Stimulated activated CD8-positive, alpha-beta memory T cell treated with anti-CD3 and anti-CD28 coated beads, Interleukin-2, amount 100 ng/mL, for 48 hours (primary cell): ENCODE measurements around the gene KCNN4.
"Not testable (repeated sequence)": the region's sequence is repeated elsewhere in the genome, so short reads cannot be mapped to it uniquely, and the experiment has no call there.

ENCODE experiments used
- DNase-seq, 2 donors: peaks; one replicate each; pipeline ENCODE4 v3.0.0-alpha.2; 2020; ENCODE audit warnings: low read depth in 2 of 2

Gene KCNN4

DNA sequence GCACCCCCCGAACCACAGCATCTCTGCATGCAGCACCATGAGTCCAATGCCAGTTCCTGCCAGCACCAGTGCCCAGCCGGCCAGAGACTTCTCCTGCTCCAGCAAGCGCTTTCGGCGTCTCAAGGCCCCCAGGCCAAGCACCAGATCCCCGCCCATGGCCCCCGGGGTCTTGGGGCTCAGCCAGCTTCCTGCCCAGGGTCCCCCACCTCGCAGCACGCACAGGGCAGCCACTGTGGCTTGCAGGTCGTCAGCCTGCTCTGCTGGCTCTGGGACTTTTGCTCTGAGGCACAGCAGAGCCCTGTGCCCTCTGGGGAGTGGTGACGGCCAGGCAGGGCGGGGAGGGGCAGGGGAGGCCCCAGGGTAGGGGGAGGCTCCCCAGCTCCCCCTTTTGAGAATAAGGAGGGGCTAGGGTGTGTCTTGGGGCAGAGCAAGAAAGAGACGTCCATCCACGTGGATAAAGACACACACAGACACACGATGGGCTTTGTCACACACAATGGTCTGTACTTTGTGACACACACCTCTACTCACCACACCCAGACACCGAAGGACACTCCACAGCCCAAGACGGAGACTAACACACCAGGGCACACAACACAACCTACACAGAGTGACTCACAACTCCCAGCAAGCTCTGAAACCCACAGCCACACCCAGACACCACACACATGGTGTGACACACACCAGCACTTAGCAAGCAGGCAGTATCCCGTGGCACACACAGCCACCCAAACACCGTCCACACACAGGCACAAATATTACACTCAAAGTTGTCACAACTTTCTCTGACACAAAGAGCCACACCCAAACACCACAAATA, at the start of gene KCNN4:
KCNN4 (minus strand) TSS at position 268 of the 820 bp plus-strand sequence; CDS start at position 156, 112 bp downstream.
- DNase-seq = peak; percentile 55 to 66

DNA sequence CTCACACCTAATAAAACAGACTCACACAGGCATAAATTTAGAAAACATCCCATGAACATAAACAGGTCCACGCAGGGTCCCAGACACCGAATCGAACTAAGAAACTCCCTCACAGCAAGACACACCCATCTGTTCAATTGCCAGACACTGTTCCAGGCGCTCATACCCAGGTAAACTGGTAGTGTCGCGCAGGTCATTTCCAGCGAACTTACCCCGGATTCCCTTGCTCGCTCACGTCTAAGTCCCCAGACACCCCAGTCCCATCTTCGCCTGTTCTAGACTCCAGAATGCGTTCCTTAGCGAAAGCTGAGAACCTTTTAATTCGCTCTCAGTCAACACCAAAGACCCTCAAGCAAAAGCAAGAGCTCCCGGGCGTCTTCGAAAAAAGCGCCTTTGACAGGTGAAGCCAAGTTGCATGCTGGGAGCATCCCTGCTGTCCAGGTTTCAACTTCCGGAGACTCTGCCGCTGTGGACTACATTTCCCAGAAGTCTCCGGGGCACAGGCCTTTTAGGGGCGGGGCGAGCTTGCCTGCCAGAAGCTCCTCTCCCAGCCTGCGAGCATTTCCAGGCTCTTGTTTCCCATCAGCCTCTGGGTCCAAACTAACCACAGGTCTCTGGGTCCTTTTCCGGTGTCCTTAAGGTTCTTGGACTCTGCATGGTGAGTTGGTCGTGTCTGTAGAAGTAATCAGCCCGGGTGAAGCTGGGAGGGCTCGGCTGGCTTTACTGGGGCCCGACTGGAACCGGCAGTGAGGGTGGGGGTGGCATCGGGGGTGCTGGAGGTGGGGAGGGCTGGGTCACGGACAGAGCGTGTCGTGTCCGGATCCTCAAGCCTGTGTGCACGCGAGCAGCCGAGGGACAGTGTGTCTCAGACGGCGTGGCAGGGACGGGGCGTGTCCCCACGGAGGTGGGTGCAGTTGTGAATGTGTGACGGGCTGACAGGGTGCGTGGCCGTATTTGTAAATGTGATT, 46.3 kb upstream of the KCNN4 start, which contains the start of gene ZNF283:
ZNF283 (plus strand) TSS at position 535 of the 968 bp plus-strand sequence. CDS start 6,184 bp downstream, outside the sequence.
- DNase-seq = peak; percentile 68 to 79

- not testable (repeated sequence) for DNase-seq
These were observed 43.8 kb upstream of the KCNN4 start for GRCh38 chr19:43824572-43824971.

- not testable (repeated sequence) for DNase-seq
These were observed 43.1 kb upstream of the KCNN4 start for GRCh38 chr19:43823856-43824255.

DNA sequence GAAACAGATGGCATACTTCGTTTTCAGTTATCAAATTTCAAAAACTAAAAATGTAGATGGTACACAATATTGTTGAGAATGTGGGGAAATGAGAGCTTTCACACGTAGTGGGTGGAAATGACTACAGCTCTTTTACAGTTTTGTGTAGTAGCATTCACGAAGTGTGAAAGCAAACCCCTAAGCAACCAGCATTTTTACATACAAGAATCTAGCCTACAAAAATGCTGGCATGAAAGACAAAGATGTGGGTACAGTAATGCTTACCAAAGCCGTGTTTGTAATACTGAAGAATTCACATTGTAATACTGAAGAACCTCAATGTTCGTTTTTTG, 40.1 kb upstream of the KCNN4 start:
- DNase-seq = no peak

GRCh38 chr19:43820098-43820883, 39.5 kb upstream of the KCNN4 start:
- DNase-seq = peak in 1 of 2 donors; percentile 10

DNA sequence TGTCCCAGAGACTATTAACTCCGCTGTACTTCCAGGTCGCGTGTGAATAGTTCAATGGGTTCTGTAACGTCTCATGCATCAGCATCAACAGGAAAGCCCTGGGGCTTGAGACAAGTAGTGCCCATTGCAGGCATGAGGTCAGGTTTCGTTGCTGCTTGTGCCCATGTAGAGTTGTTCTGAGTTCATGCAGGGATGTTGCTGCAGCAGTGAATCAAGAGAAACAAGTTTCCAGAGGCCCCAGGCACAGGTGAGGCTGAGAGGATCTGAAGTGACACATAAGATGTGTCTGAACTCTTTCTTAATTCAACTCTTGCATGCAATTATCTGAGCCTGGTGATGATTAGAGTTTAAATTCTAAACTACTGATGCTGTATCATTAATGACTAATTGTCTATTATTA, 37.7 kb upstream of the KCNN4 start:
- no peak for DNase-seq

DNA sequence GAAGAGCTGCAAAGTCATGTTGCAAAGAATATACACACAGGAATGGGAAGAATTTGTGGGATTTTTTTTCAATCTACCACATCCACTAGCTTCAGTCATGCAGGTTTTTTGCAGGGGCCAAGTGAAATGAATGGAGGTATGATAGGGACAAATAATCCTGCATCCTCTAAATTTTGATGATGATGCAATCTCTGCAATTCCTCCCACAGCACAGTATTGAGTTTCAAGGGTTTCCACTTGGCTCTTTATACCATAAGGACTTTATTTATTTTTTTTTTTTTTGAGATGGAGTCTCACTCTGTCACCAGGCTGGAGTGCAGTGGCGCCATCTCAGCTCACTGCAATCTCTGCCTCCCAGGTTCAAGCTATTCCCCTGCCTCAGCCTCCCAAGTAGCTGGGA, 36.7 kb upstream of the KCNN4 start:
- DNase-seq = not testable (repeated sequence)

- DNase-seq = no peak
These were observed 34.0 kb upstream of the KCNN4 start for GRCh38 chr19:43814663-43815352.

DNA sequence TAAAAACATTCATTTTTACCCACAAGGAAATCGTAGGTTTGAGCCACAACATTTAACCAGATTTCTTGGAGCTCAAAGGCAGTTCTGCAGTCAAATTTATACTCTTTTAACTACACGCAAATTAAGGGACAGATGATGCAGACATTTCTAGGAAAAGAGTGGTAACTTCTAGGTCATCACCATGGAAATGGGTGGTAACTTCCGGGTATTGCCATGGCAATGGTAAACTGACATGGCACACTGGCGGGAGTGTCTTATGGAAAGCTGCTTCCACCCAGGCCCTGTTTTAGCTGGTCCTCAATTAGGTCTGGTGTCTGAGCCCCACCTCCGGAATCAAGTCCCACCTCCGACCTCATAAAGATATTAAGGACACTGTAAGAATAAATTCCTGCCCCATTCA, 31.9 kb upstream of the KCNN4 start:
- no peak for DNase-seq

GRCh38 chr19:43812259-43812658, 31.5 kb upstream of the KCNN4 start:
- no peak for DNase-seq

GRCh38 chr19:43811837-43812236, 31.1 kb upstream of the KCNN4 start:
- no peak for DNase-seq

DNA sequence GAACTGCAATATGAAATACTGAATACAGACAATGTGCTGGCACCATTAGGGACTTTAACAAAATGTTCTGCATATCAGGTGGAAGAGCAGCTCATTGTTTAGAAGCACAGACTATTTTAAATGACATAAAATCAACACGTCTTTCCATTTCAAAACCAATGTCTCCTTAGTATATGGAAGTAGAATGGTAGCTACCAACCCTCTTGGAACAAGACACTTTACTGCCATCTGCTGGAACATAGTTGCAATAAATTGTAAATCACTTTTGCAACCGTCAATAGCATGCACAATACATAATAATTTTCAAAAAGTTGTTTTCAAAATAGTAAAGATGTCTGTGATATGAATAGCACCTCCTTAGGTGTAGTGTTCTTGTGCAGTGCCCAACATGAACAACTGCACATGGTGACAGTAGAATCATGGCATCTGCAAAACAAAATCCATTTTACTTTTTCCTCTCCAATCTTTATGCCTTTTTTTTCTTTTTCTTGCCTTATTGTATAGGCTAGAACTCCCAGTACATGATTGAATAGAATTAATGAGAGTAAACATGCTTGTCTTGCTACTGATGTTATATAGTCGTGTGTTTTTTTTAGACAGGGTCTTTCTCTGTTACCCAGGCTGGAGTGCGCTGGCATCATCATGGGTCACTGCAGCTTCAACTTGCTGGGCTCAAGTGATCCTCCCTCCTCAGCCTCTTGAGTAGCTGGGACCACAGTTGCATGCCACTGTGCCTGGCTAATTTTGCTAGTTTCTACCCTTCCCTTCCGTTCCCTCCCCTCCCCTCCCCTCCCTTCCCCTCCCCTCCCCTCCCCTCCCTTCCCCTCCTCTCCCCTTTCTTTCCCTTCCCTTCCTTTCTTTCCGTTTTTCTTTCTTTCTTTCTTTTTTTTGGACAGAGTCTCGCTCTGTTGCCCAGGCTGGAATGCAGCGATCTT, 29.3 kb upstream of the KCNN4 start:
- DNase-seq = no peak

GRCh38 chr19:43807651-43808050, 26.9 kb upstream of the KCNN4 start:
- DNase-seq = no peak

DNA sequence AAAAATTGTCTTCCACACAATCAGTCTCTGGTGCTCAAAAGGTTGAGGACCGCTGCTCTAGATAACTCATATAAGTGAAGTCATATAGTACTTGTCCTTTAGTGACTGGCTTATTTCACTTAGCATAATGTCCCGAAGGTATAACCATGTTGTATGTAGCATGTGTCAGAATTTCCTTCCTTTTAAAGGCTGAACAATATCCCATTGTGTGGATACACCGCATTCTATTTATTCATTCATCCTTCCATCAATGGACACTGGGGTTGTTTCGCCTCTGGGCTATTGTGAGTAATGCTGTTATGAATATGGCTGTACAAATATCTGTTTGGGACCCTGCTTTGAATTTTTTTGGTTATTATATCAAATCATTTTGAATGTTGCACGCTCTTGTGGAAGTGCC, 26.1 kb upstream of the KCNN4 start:
- DNase-seq = no peak

DNA sequence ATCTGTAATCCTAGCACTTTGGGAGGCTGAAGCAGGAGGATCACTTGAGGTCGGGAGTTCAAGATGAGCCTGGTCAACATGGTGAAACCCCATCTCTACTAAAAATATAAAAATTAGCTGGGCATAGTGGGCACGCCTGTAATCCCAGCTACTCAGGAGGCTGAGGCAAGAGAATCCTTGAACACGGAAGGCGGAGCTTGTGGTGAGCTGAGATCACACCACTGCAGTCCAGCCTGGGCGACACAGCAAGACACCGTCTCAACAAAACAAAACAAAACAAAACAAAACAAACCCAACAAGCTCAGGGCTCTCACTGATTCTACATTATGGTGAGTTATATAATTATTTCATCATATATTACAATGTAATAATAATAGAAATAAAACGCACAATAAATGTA, 25.6 kb upstream of the KCNN4 start:
- DNase-seq = not testable (repeated sequence)

GRCh38 chr19:43804432-43804831, 23.7 kb upstream of the KCNN4 start:
- no peak for DNase-seq

DNA sequence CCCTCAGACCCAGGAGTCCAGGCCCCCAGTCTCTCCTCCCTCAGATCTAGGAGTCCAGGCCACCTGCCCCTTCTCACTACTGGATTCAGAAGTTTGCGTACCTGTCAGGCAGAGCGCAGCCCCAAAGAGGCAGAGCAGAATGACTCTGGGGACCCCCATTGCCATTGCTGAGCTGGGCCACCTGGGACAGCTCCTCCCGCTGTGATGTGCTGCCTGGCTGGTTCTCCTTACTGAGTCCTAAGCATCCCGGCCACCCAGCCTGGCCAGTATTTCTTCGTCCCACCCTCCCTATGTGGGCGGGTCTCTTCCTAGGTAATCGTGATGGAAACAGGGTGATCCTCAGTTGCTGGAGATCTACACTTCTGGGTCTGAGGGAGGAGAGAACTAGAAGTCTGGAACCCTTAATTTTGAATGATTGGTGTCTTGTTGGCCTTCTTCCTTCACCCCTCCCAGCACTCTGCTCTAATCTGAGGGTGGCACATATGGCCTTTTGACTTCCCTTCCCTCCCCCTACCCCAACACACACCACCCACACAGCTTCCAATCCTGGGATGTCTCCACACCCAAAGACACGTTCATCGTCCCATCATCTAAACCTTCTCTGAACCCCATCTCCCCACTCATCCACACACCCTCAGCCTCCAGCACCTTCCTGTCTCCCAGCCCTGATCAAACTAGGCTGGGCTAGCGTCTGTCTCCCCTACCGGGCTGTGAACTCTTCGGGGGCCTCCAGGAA, 21.6 kb upstream of the KCNN4 start, which contains the start of gene LYPD5:
LYPD5 (minus strand) TSS at position 232 of the 736 bp plus-strand sequence; CDS start at position 165, 67 bp downstream.
- DNase-seq = no peak

GRCh38 chr19:43799502-43800142, 18.8 kb upstream of the KCNN4 start:
- no peak for DNase-seq
